Left ventricle myocardium inferior (tissue), 1 donor: ENCODE data around the gene TENT5C. TPM values are rescaled to one million over a fixed set of nuclear protein-coding genes. Genes with fewer than 3 reads are reported as not detected.
"Not testable (repeated sequence)": the region's sequence is repeated elsewhere in the genome, so short reads cannot be mapped to it uniquely, and the experiment has no call there.

ENCODE experiments used
- DNase-seq: peaks from one replicate; pipeline ENCODE4 v3.0.0-alpha.2; 2020
- H3K27ac ChIP-seq: fragments of 200-600 bp; replicated peaks from 2 replicates; pipeline ENCODE4 v1.8.0; 2021
- H3K27me3 ChIP-seq: fragments of 200-600 bp; 2 replicates; pipeline ENCODE4 v1.8.0; 2021; ENCODE audit warnings: low read depth
- H3K36me3 ChIP-seq: fragments of 200-600 bp; 2 replicates; pipeline ENCODE4 v1.8.0; 2021
- H3K4me1 ChIP-seq: fragments of 200-600 bp; 2 replicates; pipeline ENCODE4 v1.8.0; 2021
- H3K4me3 ChIP-seq: fragments of 200-600 bp; 2 replicates; pipeline ENCODE4 v1.8.0; 2021; ENCODE audit warnings: mild to moderate bottlenecking, moderate library complexity
- H3K9me3 ChIP-seq: fragments of 200-600 bp; replicated peaks from 2 replicates; pipeline ENCODE4 v1.8.0; 2021
- intact Hi-C: fragments of 100-400 bp; cut with micrococcal nuclease; formaldehyde crosslinking; loops from one replicate; pipeline ENCODE4 v1.11.0; 2022
- long read RNA-seq: library from polyadenylated mRNA; unstranded; transcript quantifications from one replicate; pipeline ENCODE4 v2.0.0, GENCODE V29; 2021
- total RNA-seq: library from RNA; stranded (reverse); fragmentation: NEBNext Ultra II Directional; extraction: Animal tissue kit (Norgen Biotek cat#: 25700); gene quantifications from one replicate; pipeline ENCODE4 v1.2.1, GENCODE V29; 2021
- TF ChIP-seq, protein P1 (sequence below): fragments of 200-600 bp; IDR thresholded peaks from 2 replicates; pipeline ENCODE4 v1.8.0; 2021; ENCODE audit warnings: antibody characterized with exemption, mild to moderate bottlenecking, borderline replicate concordance
- donor health status: DM: no; HTN: yes; CAD: no; lungs with severe emphysema.

Gene TENT5C
- total RNA-seq: 14.9 TPM
- long read RNA-seq, full-length matches to known transcripts: 36 of 46 reads
- long read RNA-seq, partial matches to known transcripts: 0 of 46 reads
- long read RNA-seq, other reads (novel, unspliced or antisense): 10 of 46 reads

DNA sequence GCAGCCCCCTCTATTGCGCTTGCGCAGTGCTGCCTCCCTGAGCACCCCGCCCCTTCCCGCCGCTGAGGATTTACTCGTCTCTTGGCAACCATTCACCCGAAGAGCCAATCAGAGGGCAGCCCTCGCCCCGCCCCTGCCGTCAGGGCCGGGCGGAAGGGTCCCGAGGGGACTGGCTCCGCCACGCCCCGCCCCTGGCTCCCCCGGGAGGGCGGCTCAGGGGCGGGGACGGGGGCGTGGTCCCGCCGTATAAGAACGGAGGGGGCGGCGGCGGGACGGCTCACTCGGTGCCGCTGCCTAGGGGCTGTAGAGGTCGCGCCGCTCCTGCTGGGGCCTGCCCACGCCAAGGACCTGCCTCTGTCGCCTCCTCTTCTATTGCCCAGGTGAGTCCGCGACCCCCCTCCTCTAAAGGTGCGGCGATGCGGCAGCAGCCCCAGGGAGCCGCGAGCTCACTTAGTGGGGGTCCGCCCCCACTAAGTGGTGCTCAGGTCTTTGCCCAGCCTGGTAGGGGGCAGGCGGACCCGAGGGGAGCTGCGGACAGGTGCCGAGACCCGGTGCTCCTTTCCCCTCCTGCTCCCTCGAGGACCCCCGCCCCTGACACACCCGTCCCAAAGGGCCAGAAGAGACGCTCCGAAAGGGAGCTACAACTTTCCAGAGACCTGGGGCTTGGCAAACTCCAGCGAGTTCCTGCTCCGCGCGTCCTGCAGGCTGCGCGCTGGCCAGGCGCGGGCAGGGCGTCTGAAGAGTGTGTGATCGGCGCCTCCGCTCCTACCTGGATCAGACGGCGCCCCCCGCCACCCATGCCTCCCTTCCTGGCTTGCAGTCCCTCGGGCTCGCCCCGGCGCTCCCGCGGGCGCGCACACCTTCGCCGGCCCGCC lies at the start of gene TENT5C:
TSS of gene TENT5C (plus strand) at position 275 of the 875 bp plus-strand sequence. CDS start 16,821 bp downstream, outside the sequence.
- H3K36me3 ChIP-seq: no peaks in the 10 kb centered on the region
- intact Hi-C loops: no loop called here
- TF ChIP-seq, protein P1, sequence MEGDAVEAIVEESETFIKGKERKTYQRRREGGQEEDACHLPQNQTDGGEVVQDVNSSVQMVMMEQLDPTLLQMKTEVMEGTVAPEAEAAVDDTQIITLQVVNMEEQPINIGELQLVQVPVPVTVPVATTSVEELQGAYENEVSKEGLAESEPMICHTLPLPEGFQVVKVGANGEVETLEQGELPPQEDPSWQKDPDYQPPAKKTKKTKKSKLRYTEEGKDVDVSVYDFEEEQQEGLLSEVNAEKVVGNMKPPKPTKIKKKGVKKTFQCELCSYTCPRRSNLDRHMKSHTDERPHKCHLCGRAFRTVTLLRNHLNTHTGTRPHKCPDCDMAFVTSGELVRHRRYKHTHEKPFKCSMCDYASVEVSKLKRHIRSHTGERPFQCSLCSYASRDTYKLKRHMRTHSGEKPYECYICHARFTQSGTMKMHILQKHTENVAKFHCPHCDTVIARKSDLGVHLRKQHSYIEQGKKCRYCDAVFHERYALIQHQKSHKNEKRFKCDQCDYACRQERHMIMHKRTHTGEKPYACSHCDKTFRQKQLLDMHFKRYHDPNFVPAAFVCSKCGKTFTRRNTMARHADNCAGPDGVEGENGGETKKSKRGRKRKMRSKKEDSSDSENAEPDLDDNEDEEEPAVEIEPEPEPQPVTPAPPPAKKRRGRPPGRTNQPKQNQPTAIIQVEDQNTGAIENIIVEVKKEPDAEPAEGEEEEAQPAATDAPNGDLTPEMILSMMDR: no peak

GRCh38 chr1:117556341-117556740 lies 49.5 kb upstream of the TENT5C start:
- intact Hi-C loops: no loop called here
- Histone ChIP-seq H3K4me1 (no peaks in the 10 kb centered on the region), H3K4me3 (no peak overlapping the region), H3K27ac (no peak overlapping the region), H3K36me3 (no peaks in the 10 kb centered on the region), H3K27me3 (no peaks in the 10 kb centered on the region), H3K9me3 (peaks cover 4% of the 10 kb centered on the region)
- no peak for DNase-seq
- TF ChIP-seq, protein P1: no peak

More for the DNA sequence above, at the start of gene TENT5C:
- H3K27me3 ChIP-seq: no peaks in the 10 kb centered on the region
- peak; percentile 96 for DNase-seq
- H3K4me3 ChIP-seq: peak within 1 kb of the TSS; percentile 87
- no peaks in the 10 kb centered on the region for H3K9me3 ChIP-seq
- H3K4me1 ChIP-seq: peaks cover 59% of the 10 kb centered on the region
- H3K27ac ChIP-seq: peak within 1 kb of the TSS; percentile 80

- Histone ChIP-seq H3K27me3 (no peaks in the 10 kb centered on the region), H3K4me3 (no peak overlapping the region), H3K27ac (no peak overlapping the region), H3K9me3 (peaks cover 4% of the 10 kb centered on the region), H3K4me1 (no peaks in the 10 kb centered on the region), H3K36me3 (no peaks in the 10 kb centered on the region)
- no peak for DNase-seq
- TF ChIP-seq, protein P1: no peak
- intact Hi-C loops: no loop called here
Measured at GRCh38 chr1:117556976-117557375, 48.9 kb upstream of the TENT5C start.

DNA sequence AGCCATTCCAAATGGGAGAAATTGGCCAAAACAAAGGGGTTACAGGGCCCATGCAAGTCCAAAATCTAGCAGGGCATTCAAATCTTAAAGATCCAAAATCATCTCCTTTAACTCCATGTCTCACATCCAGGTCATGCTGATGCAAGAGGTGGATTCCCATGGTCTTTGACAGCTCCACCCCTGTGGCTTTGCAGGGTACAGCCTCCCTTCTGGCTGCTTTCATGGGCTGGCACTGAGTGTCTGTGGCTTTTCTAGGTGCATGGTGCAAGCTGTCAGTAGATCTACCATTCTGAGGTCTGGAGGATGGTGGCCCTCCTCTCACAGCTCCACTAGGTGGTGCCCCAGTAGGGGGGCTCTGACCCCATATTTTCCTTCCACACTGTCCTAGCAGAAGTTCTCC lies 47.4 kb upstream of the TENT5C start:
- H3K36me3 ChIP-seq, H3K4me3 ChIP-seq, DNase-seq, H3K27me3 ChIP-seq, intact Hi-C loops, H3K4me1 ChIP-seq, H3K9me3 ChIP-seq, H3K27ac ChIP-seq: not testable (repeated sequence)

GRCh38 chr1:117559139-117559538 lies 46.7 kb upstream of the TENT5C start:
- intact Hi-C loops: no loop called here
- DNase-seq: no peak
- TF ChIP-seq, protein P1: no peak
- no peaks in the 10 kb centered on the region for H3K27me3 ChIP-seq
- H3K9me3 ChIP-seq: peaks cover 4% of the 10 kb centered on the region
- no peak overlapping the region for H3K4me3 ChIP-seq
- H3K4me1 ChIP-seq: no peaks in the 10 kb centered on the region
- H3K36me3 ChIP-seq: no peaks in the 10 kb centered on the region
- H3K27ac ChIP-seq: no peak overlapping the region

GRCh38 chr1:117559985-117560384 lies 45.9 kb upstream of the TENT5C start:
- H3K9me3 ChIP-seq: peaks cover 4% of the 10 kb centered on the region
- intact Hi-C loops: no loop called here
- TF ChIP-seq, protein P1: no peak
- H3K27ac ChIP-seq: no peak overlapping the region
- no peaks in the 10 kb centered on the region for H3K36me3 ChIP-seq
- H3K27me3 ChIP-seq: no peaks in the 10 kb centered on the region
- H3K4me3 ChIP-seq: no peak overlapping the region
- no peaks in the 10 kb centered on the region for H3K4me1 ChIP-seq
- DNase-seq: no peak
